ENCODE data around the gene PHF21A. TPM values are rescaled to one million over a fixed set of nuclear protein-coding genes. Genes with fewer than 3 reads are reported as not detected.

Gene PHF21A
- total RNA-seq, 4 donors from 2014 or later, result 12.1 to 83.3 (median 29.3) TPM

GRCh38 chr11:45897556-45897955 lies 223.7 kb downstream of the PHF21A start:
- TF ChIP-seq, protein P1, sequence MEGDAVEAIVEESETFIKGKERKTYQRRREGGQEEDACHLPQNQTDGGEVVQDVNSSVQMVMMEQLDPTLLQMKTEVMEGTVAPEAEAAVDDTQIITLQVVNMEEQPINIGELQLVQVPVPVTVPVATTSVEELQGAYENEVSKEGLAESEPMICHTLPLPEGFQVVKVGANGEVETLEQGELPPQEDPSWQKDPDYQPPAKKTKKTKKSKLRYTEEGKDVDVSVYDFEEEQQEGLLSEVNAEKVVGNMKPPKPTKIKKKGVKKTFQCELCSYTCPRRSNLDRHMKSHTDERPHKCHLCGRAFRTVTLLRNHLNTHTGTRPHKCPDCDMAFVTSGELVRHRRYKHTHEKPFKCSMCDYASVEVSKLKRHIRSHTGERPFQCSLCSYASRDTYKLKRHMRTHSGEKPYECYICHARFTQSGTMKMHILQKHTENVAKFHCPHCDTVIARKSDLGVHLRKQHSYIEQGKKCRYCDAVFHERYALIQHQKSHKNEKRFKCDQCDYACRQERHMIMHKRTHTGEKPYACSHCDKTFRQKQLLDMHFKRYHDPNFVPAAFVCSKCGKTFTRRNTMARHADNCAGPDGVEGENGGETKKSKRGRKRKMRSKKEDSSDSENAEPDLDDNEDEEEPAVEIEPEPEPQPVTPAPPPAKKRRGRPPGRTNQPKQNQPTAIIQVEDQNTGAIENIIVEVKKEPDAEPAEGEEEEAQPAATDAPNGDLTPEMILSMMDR (IDR thresholded peaks at IDR 0.05), result no peak
- TF ChIP-seq POLR2A (IDR thresholded peaks at IDR 0.05), result no peak
- intact Hi-C loops (cut with DNase I; ENCODE audit: low total_unique reads), result no loop called here
- H3K4me3 ChIP-seq, result no peak overlapping the region
- H3K36me3 ChIP-seq, result no peaks in the 10 kb centered on the region
- H3K27me3 ChIP-seq, result no peaks in the 10 kb centered on the region
- peaks cover 0 to 6% of the 10 kb centered on the region in 2 donors for H3K4me1 ChIP-seq
- H3K27ac ChIP-seq, result no peak overlapping the region
- no peak for DNase-seq
- no peaks in the 10 kb centered on the region for H3K9me3 ChIP-seq

- H3K9me3 ChIP-seq, result no peaks in the 10 kb centered on the region
- no peak overlapping the region for H3K4me3 ChIP-seq
- no peaks in the 10 kb centered on the region for H3K27me3 ChIP-seq
- H3K4me1 ChIP-seq, result peaks cover 0 to 5% of the 10 kb centered on the region in 2 donors
- DNase-seq, result no peak
- intact Hi-C loops (cut with DNase I; ENCODE audit: low total_unique reads), result no loop called here
- H3K27ac ChIP-seq, result no peak overlapping the region
- TF ChIP-seq, protein P1 (IDR thresholded peaks at IDR 0.05), result no peak
- TF ChIP-seq POLR2A (IDR thresholded peaks at IDR 0.05), result no peak
- no peaks in the 10 kb centered on the region for H3K36me3 ChIP-seq
Observed at GRCh38 chr11:45896422-45896984, 224.8 kb downstream of the PHF21A start.

DNA sequence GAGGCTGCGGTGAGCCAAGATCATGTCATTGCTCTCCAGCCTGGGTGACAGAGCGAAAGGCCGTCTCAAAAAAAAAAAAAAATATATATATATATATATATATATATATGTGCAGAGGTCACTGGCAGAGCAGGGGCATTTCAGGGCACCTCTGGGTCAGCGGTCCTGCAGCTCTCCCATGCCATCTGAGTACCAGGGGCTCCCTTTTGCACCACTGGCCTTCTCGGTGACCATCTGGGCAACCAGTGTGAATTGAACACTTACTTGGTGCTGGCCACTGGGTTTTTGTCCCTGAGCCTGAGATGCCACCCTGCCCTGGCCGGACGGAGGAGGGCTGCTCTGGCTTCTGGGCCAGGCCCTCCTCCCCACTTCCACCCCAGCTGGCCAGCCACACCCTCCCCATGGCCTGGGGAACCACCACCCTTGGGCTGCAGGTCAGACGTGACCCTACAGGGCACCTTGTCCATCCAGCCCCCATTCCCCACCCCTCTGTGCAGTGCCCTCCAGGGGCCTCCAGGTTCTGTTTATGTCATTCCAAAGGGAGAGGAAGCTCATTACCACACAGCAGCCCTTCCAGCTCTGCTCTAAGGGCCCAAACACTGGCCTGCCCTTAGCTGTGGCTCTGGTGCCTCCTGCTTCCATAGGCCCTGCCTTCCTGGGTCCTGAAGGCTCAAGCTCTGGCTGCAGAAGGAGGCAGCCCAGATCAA lies 225.5 kb downstream of the PHF21A start:
- Histone ChIP-seq H3K36me3 (no peaks in the 10 kb centered on the region), H3K4me3 (no peak overlapping the region), H3K27ac (no peak overlapping the region), H3K27me3 (no peaks in the 10 kb centered on the region), H3K9me3 (no peaks in the 10 kb centered on the region), H3K4me1 (no peaks in the 10 kb centered on the region)
- no peak for DNase-seq
- intact Hi-C loops (cut with DNase I; ENCODE audit: low total_unique reads), result no loop called here
- TF ChIP-seq, protein P1 (IDR thresholded peaks at IDR 0.05), result no peak
- no peak for TF ChIP-seq POLR2A (IDR thresholded peaks at IDR 0.05)

GRCh38 chr11:45894555-45895247 lies 226.6 kb downstream of the PHF21A start:
- no peaks in the 10 kb centered on the region for H3K27me3 ChIP-seq
- H3K4me3 ChIP-seq, result no peak overlapping the region
- intact Hi-C loops (cut with DNase I; ENCODE audit: low total_unique reads), result no loop called here
- no peak overlapping the region for H3K27ac ChIP-seq
- H3K9me3 ChIP-seq, result no peaks in the 10 kb centered on the region
- DNase-seq, result no peak
- no peaks in the 10 kb centered on the region for H3K4me1 ChIP-seq
- H3K36me3 ChIP-seq, result no peaks in the 10 kb centered on the region
- no peak for TF ChIP-seq POLR2A (IDR thresholded peaks at IDR 0.05)
- TF ChIP-seq, protein P1 (IDR thresholded peaks at IDR 0.05), result no peak

- DNase-seq, result no peak
- intact Hi-C loops (cut with DNase I; ENCODE audit: low total_unique reads), result no loop called here
- Histone ChIP-seq H3K9me3 (no peaks in the 10 kb centered on the region), H3K36me3 (no peaks in the 10 kb centered on the region), H3K4me1 (no peaks in the 10 kb centered on the region), H3K27me3 (no peaks in the 10 kb centered on the region), H3K4me3 (no peak overlapping the region), H3K27ac (no peak overlapping the region)
- TF ChIP-seq, protein P1 (IDR thresholded peaks at IDR 0.05), result no peak
- no peak for TF ChIP-seq POLR2A (IDR thresholded peaks at IDR 0.05)
Observed at GRCh38 chr11:45892856-45893255, 228.4 kb downstream of the PHF21A start.

Data from uterus (tissue), 4 donors.